ENCODE measurements around the gene YBX1.
"Not testable (repeated sequence)": the region's sequence is repeated elsewhere in the genome, so short reads cannot be mapped to it uniquely, and the experiment has no call there.

Gene YBX1

GRCh38 chr1:42676534-42677087, 5.6 kb upstream of the YBX1 start:
- no peak for TF ChIP-seq CTCF (IDR thresholded peaks at IDR 0.05; ENCODE audit: control insufficient read depth, insufficient read depth, low read depth, low read length, missing control alignments)
- no peak overlapping the region for H3K4me3 ChIP-seq (ENCODE audit: control insufficient read depth, low read depth, low read length)
- no peak for DNase-seq (ENCODE audit: low read depth)

GRCh38 chr1:42679364-42679983, 2.7 kb upstream of the YBX1 start:
- peak; percentile 66 for DNase-seq (ENCODE audit: low read depth)
- TF ChIP-seq CTCF (IDR thresholded peaks at IDR 0.05; ENCODE audit: control insufficient read depth, insufficient read depth, low read depth, low read length, missing control alignments) = no peak
- H3K4me3 ChIP-seq (ENCODE audit: control insufficient read depth, low read depth, low read length) = no peak overlapping the region

GRCh38 chr1:42680055-42680454, 2.2 kb upstream of the YBX1 start:
- no peak for TF ChIP-seq CTCF (IDR thresholded peaks at IDR 0.05; ENCODE audit: control insufficient read depth, insufficient read depth, low read depth, low read length, missing control alignments)
- DNase-seq (ENCODE audit: low read depth) = no peak
- H3K4me3 ChIP-seq (ENCODE audit: control insufficient read depth, low read depth, low read length) = no peak overlapping the region

- TF ChIP-seq CTCF (IDR thresholded peaks at IDR 0.05; ENCODE audit: control insufficient read depth, insufficient read depth, low read depth, low read length, missing control alignments) = no peak
- DNase-seq (ENCODE audit: low read depth) = no peak
- H3K4me3 ChIP-seq (ENCODE audit: control insufficient read depth, low read depth, low read length) = peak overlapping the region; percentile 92
Observed at GRCh38 chr1:42680921-42681683, 1.1 kb upstream of the YBX1 start.

- peak overlapping the region; percentile 92 for H3K4me3 ChIP-seq (ENCODE audit: control insufficient read depth, low read depth, low read length)
- DNase-seq (ENCODE audit: low read depth) = not testable (repeated sequence)
Observed at GRCh38 chr1:42682484-42682738, 193 bp downstream of the YBX1 start.

- no peak for TF ChIP-seq CTCF (IDR thresholded peaks at IDR 0.05; ENCODE audit: control insufficient read depth, insufficient read depth, low read depth, low read length, missing control alignments)
- peak overlapping the region; percentile 92 for H3K4me3 ChIP-seq (ENCODE audit: control insufficient read depth, low read depth, low read length)
- no peak for DNase-seq (ENCODE audit: low read depth)
Observed at GRCh38 chr1:42682739-42683531, 717 bp downstream of the YBX1 start.

GRCh38 chr1:42684139-42684538, 1.9 kb downstream of the YBX1 start:
- TF ChIP-seq CTCF (IDR thresholded peaks at IDR 0.05; ENCODE audit: control insufficient read depth, insufficient read depth, low read depth, low read length, missing control alignments) = no peak
- peak overlapping the region; percentile 92 for H3K4me3 ChIP-seq (ENCODE audit: control insufficient read depth, low read depth, low read length)
- no peak for DNase-seq (ENCODE audit: low read depth)
